HG03196 (cell line): ENCODE measurements around the gene TRMT61A.
"Not testable (repeated sequence)": the region's sequence is repeated elsewhere in the genome, so short reads cannot be mapped to it uniquely, and the experiment has no call there.

Experiments
- ATAC-seq: cut with Tn5 transposase; IDR thresholded peaks from one replicate; pipeline ENCODE4 v1.9.1; 2021; ENCODE audit not compliant: unreplicated experiment

TRMT61A gene

GRCh38 chr14:103508521-103509329 lies 20.3 kb upstream of the TRMT61A start:
- no peak for ATAC-seq

- ATAC-seq: no peak
Observed at GRCh38 chr14:103509864-103510723, 18.9 kb upstream of the TRMT61A start.

GRCh38 chr14:103510724-103511693 lies 18.0 kb upstream of the TRMT61A start:
- ATAC-seq: no peak

- ATAC-seq: not testable (repeated sequence)
Observed at GRCh38 chr14:103512180-103512579, 16.8 kb upstream of the TRMT61A start.

GRCh38 chr14:103512701-103513611 lies 16.0 kb upstream of the TRMT61A start:
- no peak for ATAC-seq

- ATAC-seq: no peak
Observed at GRCh38 chr14:103514596-103515421, 14.2 kb upstream of the TRMT61A start.

GRCh38 chr14:103516426-103517173 lies 12.4 kb upstream of the TRMT61A start:
- ATAC-seq: no peak

- ATAC-seq: no peak
Observed at GRCh38 chr14:103517174-103517566, 11.8 kb upstream of the TRMT61A start.

GRCh38 chr14:103517721-103518421 lies 11.1 kb upstream of the TRMT61A start:
- ATAC-seq: no peak

GRCh38 chr14:103518422-103519042 lies 10.5 kb upstream of the TRMT61A start:
- ATAC-seq: no peak

- ATAC-seq: no peak
Observed at GRCh38 chr14:103519043-103519836, 9.8 kb upstream of the TRMT61A start.

GRCh38 chr14:103519837-103520212 lies 9.2 kb upstream of the TRMT61A start:
- ATAC-seq: no peak

- no peak for ATAC-seq
Observed at GRCh38 chr14:103520269-103520656, 8.7 kb upstream of the TRMT61A start.

GRCh38 chr14:103520657-103521437 lies 8.1 kb upstream of the TRMT61A start:
- ATAC-seq: no peak

GRCh38 chr14:103521438-103521950 lies 7.5 kb upstream of the TRMT61A start:
- no peak for ATAC-seq
